HepG2 (cell line): ENCODE measurements around the gene MRM2. TPM values are rescaled to one million over a fixed set of nuclear protein-coding genes. Genes with fewer than 3 reads are reported as not detected.

ENCODE experiments used
- AGO1 ChIP-seq: fragments of 200-400 bp; formaldehyde crosslinking; IDR thresholded peaks from 2 replicates; pipeline ENCODE4 v1.6.1; 2017; ENCODE audit warnings: mild to moderate bottlenecking, low read depth, low read length, moderate library complexity; ENCODE audit not compliant: poor library complexity, severe bottlenecking
- CBX2 ChIP-seq, 2 experiments: fragments of 200-600 bp in 1 of 2; sonication (generic); formaldehyde crosslinking in 1 of 2; IDR thresholded peaks; 2 replicates each; pipeline versions ENCODE4 v1.7.0 to v1.8.1; 2018 to 2022; ENCODE audit warnings: low read depth in 2 of 2, low read length in 1 of 2, mild to moderate bottlenecking in 1 of 2, missing genetic modification reagents in 1 of 2
- E2F1 ChIP-seq: sonication (generic); formaldehyde crosslinking; IDR thresholded peaks from 2 replicates; pipeline ENCODE4 v1.5.0; 2020; ENCODE audit warnings: missing genetic modification reagents
- ELF3 ChIP-seq: IDR thresholded peaks from 2 replicates; pipeline ENCODE4 v1.6.1; 2016; ENCODE audit warnings: missing genetic modification reagents, missing compliant biosample characterization
- FOXO1 ChIP-seq: sonication (generic); formaldehyde crosslinking; IDR thresholded peaks from 2 replicates; pipeline ENCODE4 v1.4.0; 2020; ENCODE audit warnings: missing genetic modification reagents
- GATA4 ChIP-seq: sonication (generic); IDR thresholded peaks from 2 replicates; pipeline ENCODE4 v1.6.1; 2016; ENCODE audit warnings: antibody characterized with exemption, low read depth, borderline replicate concordance
- KDM2A ChIP-seq: sonication (generic); formaldehyde crosslinking; IDR thresholded peaks from 2 replicates; pipeline ENCODE4 v1.4.0; 2020; ENCODE audit warnings: low read depth, missing genetic modification reagents, borderline replicate concordance
- NCOR1 ChIP-seq: fragments of 200-600 bp; sonication (generic); IDR thresholded peaks from 2 replicates; pipeline ENCODE4 v1.7.0; 2017; ENCODE audit warnings: antibody characterized with exemption, low read length, borderline replicate concordance
- NR2F6 ChIP-seq, 2 experiments: IDR thresholded peaks; 2 replicates each; pipeline ENCODE4 v1.6.1; 2016; ENCODE audit warnings: antibody characterized with exemption in 1 of 2, mild to moderate bottlenecking in 1 of 2
- PHF5A ChIP-seq: IDR thresholded peaks from one replicate; pipeline ENCODE4 v1.6.1; 2018; ENCODE audit warnings: low read depth, missing genetic modification reagents; ENCODE audit not compliant: unreplicated experiment
- POLR2AphosphoS5 ChIP-seq: IDR thresholded peaks from 2 replicates; pipeline ENCODE4 v1.6.1; 2012; ENCODE audit warnings: low read depth, low read length
- REPIN1 ChIP-seq: sonication (generic); formaldehyde crosslinking; IDR thresholded peaks from 2 replicates; pipeline ENCODE4 v1.8.0; 2022; ENCODE audit warnings: missing genetic modification reagents, low read depth, mild to moderate bottlenecking, borderline replicate concordance
- SMAD9 ChIP-seq: sonication (generic); formaldehyde crosslinking; IDR thresholded peaks from 2 replicates; pipeline ENCODE4 v1.5.1; 2020; ENCODE audit warnings: mild to moderate bottlenecking, missing genetic modification reagents
- SP1 ChIP-seq, 2 experiments: fragments of 450-650 bp in 1 of 2; sonication (generic) in 1 of 2; formaldehyde crosslinking in 1 of 2; IDR thresholded peaks; 2 replicates each; pipeline versions ENCODE4 v1.4.0 to v1.6.1; 2016 to 2020; ENCODE audit warnings: missing genetic modification reagents in 1 of 2
- TGIF2 ChIP-seq: IDR thresholded peaks from 2 replicates; pipeline ENCODE4 v1.6.1; 2016; ENCODE audit warnings: control low read depth, missing compliant biosample characterization
- ZFP36L1 ChIP-seq: sonication (generic); formaldehyde crosslinking; IDR thresholded peaks from 2 replicates; pipeline ENCODE4 v1.8.0; 2022; ENCODE audit warnings: mild to moderate bottlenecking, missing genetic modification reagents, moderate library complexity
- ZFY ChIP-seq: sonication (generic); formaldehyde crosslinking; IDR thresholded peaks from 2 replicates; pipeline ENCODE4 v1.4.0; 2020; ENCODE audit warnings: missing genetic modification reagents
- ZNF619 ChIP-seq: sonication (generic); formaldehyde crosslinking; IDR thresholded peaks from 2 replicates; pipeline ENCODE4 v1.4.0; 2020; ENCODE audit warnings: mild to moderate bottlenecking, missing genetic modification reagents
- ZSCAN30 ChIP-seq: sonication (generic); formaldehyde crosslinking; IDR thresholded peaks from 2 replicates; pipeline ENCODE4 v1.5.0; 2020; ENCODE audit warnings: mild to moderate bottlenecking, missing genetic modification reagents
- polyA plus RNA-seq, 8 experiments: library from polyadenylated mRNA; depleted of rRNA in 3 of 8; stranded (reverse) in 7 of 8; unstranded in 1 of 8; fragments of >200 nt; fragmentation: Illumina TruSeq in 4 of 8; extraction: Trizol in 4 of 8; gene quantifications; 2 replicates each; pipeline versions ENCODE4 v1.2.1 to v1.2.3, GENCODE V29; 2011 to 2016; ENCODE audit warnings: low read depth in 4 of 8, missing spikeins in 1 of 8, mixed read lengths in 1 of 8; ENCODE audit not compliant: insufficient read depth in 1 of 8
- total RNA-seq, 5 experiments: library from RNA; depleted of rRNA; stranded (reverse); fragments of >200 nt; fragmentation: Illumina TruSeq; extraction: Trizol; gene quantifications; 2 replicates each; pipeline ENCODE4 v1.2.3, GENCODE V29; 2016; ENCODE audit warnings: low read depth in 1 of 5
- TF ChIP-seq, protein P1 (sequence below): sonication (generic); formaldehyde crosslinking; IDR thresholded peaks from 2 replicates; pipeline ENCODE4 v1.9.0; 2022; ENCODE audit warnings: missing genetic modification reagents, mild to moderate bottlenecking, borderline replicate concordance
- TF ChIP-seq, protein P2 (sequence below): IDR thresholded peaks from 2 replicates; pipeline ENCODE4 v1.6.1; 2016; ENCODE audit warnings: missing biosample characterization, missing genetic modification reagents, low read depth
- TF ChIP-seq, protein P3 (sequence below): sonication (generic); formaldehyde crosslinking; IDR thresholded peaks from 2 replicates; pipeline ENCODE4 v1.8.1; 2023; ENCODE audit warnings: mild to moderate bottlenecking, inconsistent platforms, moderate library complexity, missing genetic modification reagents, borderline replicate concordance

Gene MRM2
- total and polyA plus RNA-seq, 2 of the 13 experiments (the other 11 are each of a cell fraction or from before 2014, with no cell fraction given): 13.2 to 34.2 TPM

DNA sequence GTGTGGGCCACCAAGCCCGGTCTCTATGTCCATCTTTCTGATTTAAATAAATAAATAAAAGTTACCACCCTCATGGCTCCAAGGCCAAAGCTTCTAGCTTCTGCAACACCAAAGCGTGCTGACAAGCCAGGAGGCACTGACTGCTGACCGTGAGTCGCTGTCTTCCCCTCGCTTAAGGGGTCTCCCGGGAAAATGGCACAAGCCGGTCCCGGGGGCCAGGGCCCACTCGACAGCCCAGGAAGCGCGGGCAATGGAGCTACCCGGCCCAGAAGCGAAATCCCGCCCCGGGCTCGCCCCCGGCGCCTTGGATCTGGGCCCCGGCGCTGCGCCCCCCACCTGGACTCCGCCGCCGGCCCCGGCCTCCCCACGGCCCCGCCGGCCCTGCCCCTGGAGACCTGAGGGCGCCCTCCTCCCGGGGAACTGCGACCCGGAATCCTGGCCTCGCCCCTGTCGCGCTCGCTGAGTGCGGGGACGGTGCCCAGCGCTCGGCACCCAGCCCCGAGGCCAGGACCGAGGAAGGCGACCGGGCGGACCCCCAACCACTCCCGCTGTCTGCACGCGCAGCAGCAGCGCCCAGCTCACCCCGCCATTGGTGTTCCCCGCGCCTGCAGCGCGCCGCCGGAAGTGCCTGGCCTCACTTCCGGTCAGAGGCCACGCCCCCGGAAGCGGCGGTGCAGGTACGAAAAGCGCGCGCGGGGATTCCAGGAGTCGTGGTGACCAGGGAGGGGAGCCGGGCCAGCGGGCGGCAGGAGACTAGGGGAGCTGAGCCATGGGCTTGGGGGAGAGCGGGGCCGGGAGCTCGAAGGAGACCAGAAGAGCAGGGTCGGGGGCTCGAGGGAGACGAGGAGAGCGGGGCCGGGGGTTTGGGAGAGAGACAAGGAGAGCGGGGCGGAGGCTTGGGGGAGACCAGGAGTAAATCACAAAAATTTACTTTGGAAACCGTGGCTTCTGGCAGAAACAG, at the start of gene MRM2, which contains the start of gene NUDT1 (continued):
- TF ChIP-seq, protein P1, sequence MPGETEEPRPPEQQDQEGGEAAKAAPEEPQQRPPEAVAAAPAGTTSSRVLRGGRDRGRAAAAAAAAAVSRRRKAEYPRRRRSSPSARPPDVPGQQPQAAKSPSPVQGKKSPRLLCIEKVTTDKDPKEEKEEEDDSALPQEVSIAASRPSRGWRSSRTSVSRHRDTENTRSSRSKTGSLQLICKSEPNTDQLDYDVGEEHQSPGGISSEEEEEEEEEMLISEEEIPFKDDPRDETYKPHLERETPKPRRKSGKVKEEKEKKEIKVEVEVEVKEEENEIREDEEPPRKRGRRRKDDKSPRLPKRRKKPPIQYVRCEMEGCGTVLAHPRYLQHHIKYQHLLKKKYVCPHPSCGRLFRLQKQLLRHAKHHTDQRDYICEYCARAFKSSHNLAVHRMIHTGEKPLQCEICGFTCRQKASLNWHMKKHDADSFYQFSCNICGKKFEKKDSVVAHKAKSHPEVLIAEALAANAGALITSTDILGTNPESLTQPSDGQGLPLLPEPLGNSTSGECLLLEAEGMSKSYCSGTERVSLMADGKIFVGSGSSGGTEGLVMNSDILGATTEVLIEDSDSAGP: peak; percentile 79
- TF ChIP-seq SMAD9 (no peak), ZFP36L1 (peak; percentile 78; the same call in 1 of the 2 replicates), POLR2AphosphoS5 (peak; percentile 95), AGO1 (peak; percentile 38), NCOR1 (no peak), TGIF2 (CRISPR knock-in tag) (peak; percentile 82), PHF5A (CRISPR knock-in tag) (peak; percentile 52), KDM2A (peak; percentile 96), REPIN1 (CRISPR knock-in tag) (peak; percentile 97; the same call in 1 of the 2 replicates), FOXO1 (CRISPR knock-in tag) (peak; percentile 59; the same call in 1 of the 2 replicates), CBX2 (IDR thresholded peaks at IDR 0.05; ENCODE audit: low read depth, low read length) (no peak), CBX2 (CRISPR knock-in tag; IDR thresholded peaks at IDR 0.05; ENCODE audit: low read depth) (no peak), ZNF619 (CRISPR knock-in tag) (peak; percentile 45; the same call in 1 of the 2 replicates), GATA4 (peak; percentile 67; the same call in 1 of the 2 replicates), ZFY (CRISPR knock-in tag) (peak; percentile 89), ELF3 (CRISPR knock-in tag) (peak; percentile 49), NR2F6 (IDR thresholded peaks at IDR 0.05) (no peak), NR2F6 (CRISPR knock-in tag; IDR thresholded peaks at IDR 0.05) (peak; percentile 24; the same call in 1 of the 2 replicates), E2F1 (CRISPR knock-in tag) (peak; percentile 97), SP1 (IDR thresholded peaks at IDR 0.05) (no peak), SP1 (CRISPR knock-in tag; IDR thresholded peaks at IDR 0.05) (peak; percentile 97), ZSCAN30 (peak; percentile 85; the same call in 1 of the 2 replicates)
- TF ChIP-seq, protein P2, sequence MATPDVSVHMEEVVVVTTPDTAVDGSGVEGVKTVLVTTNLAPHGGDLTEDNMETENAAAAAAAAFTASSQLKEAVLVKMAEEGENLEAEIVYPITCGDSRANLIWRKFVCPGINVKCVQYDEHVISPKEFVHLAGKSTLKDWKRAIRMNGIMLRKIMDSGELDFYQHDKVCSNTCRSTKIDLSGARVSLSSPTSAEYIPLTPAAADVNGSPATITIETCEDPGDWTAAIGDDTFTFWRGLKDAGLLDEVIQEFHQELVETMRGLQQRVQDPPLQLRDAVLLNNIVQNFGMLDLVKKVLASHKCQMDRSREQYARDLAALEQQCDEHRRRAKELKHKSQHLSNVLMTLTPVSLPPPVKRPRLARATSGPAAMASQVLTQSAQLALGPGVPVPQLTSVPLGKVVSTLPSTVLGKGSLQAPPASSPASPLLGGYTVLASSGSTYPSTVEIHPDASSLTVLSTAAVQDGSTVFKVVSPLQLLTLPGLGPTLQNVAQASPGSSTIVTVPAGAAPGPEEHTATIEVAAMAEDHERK (CRISPR knock-in tag): peak; percentile 21; the same call in 1 of the 2 replicates
- TF ChIP-seq, protein P3, sequence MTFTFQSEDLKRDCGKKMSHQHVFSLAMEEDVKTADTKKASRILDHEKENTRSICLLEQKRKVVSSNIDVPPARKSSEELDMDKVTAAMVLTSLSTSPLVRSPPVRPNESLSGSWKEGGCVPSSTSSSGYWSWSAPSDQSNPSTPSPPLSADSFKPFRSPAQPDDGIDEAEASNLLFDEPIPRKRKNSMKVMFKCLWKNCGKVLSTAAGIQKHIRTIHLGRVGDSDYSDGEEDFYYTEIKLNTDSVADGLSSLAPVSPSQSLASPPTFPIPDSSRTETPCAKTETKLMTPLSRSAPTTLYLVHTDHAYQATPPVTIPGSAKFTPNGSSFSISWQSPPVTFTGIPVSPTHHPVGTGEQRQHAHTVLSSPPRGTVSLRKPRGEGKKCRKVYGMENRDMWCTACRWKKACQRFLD (CRISPR knock-in tag): 0 out of 2 replicates have a peak, but pooled peaks have one; percentile 48
